A549 (cell line): ENCODE results near the gene CCDC57. TPM values are rescaled to one million over a fixed set of nuclear protein-coding genes. Genes with fewer than 3 reads are reported as not detected.

Experiments used
- ATAC-seq, 2 experiments: fragments of 200-7000 bp in 1 of 2; fragments of >200 bp in 1 of 2; cut with Nextera tagmentation in 1 of 2; cut with Tn5 transposase in 1 of 2; 3 replicates each; pipeline versions ENCODE4 v1.8.0 to v1.9.1; 2018 to 2020; ENCODE audit warnings: mild to moderate bottlenecking in 1 of 2, moderate library complexity in 1 of 2
- CTCF ChIA-PET: fragments of 300-600 bp; sonication (Branson Sonifier 250); formaldehyde crosslinking; extraction: SDS; loops from one replicate; lab custom pipeline; 2021; ENCODE audit warnings: antibody characterized with exemption, inconsistent platforms; lab: Yijun Ruan, JAX
- POLR2A ChIA-PET: fragments of 350-600 bp; formaldehyde crosslinking; extraction: SDS; loops from one replicate; lab custom pipeline; 2021; ENCODE audit warnings: antibody characterized with exemption, inconsistent platforms; lab: Yijun Ruan, JAX
- DNase-seq, 2 experiments: peaks; one replicate each; pipeline versions ENCODE4 v3.0.0 to v3.0.0-alpha.2; 2011 to 2016; ENCODE audit warnings: low read depth in 1 of 2, low spot score in 1 of 2
- FAIRE-seq: peaks from 2 replicates; lab custom pipeline; 2011; peaks lifted over from hg19 to GRCh38; lab: Jason Lieb, UNC
- H3K27ac ChIP-seq, 2 experiments: fragments of >200 bp; sonication (Bioruptor Twin); formaldehyde crosslinking; 3 replicates each; pipeline ENCODE4 v1.5.1; 2016 to 2017
- H3K4me1 ChIP-seq: fragments of >200 bp; sonication (Bioruptor Twin); formaldehyde crosslinking; 3 replicates; pipeline ENCODE4 v1.6.1; 2016
- H3K4me2 ChIP-seq: fragments of >200 bp; sonication (Bioruptor Twin); formaldehyde crosslinking; 3 replicates; pipeline ENCODE4 v1.6.1; 2016
- H3K4me3 ChIP-seq: fragments of >200 bp; sonication (Bioruptor Twin); formaldehyde crosslinking; 3 replicates; pipeline ENCODE4 v1.5.1; 2016
- H3K9me3 ChIP-seq: fragments of >200 bp; sonication (Bioruptor Twin); formaldehyde crosslinking; 3 replicates; pipeline ENCODE4 v1.6.1; 2016
- CBX2 ChIP-seq: fragments of 200-600 bp; sonication (generic); IDR thresholded peaks from 2 replicates; pipeline ENCODE4 v1.6.1; 2016; ENCODE audit warnings: low read depth, mild to moderate bottlenecking, borderline replicate concordance
- FOSL2 ChIP-seq, 2 experiments: fragments of 450-650 bp in 1 of 2; fragments of >200 bp in 1 of 2; sonication (Bioruptor Twin) in 1 of 2; formaldehyde crosslinking; IDR thresholded peaks; 2 replicates each; pipeline versions ENCODE4 v1.5.0 to v1.6.1; 2016 to 2020; ENCODE audit warnings: mild to moderate bottlenecking in 1 of 2, moderate library complexity in 1 of 2
- HOXB13 ChIP-seq: fragments of 250-450 bp; sonication (Bioruptor Pico); IDR thresholded peaks from 2 replicates; pipeline ENCODE4 v1.5.0; 2020; ENCODE audit warnings: low read depth, mild to moderate bottlenecking, moderate library complexity
- KDM1A ChIP-seq: fragments of 200-600 bp; sonication (generic); IDR thresholded peaks from 2 replicates; pipeline ENCODE4 v1.6.1; 2016; ENCODE audit warnings: low read depth, mild to moderate bottlenecking
- MYC ChIP-seq: IDR thresholded peaks from 2 replicates; pipeline ENCODE4 v1.6.1; 2012; ENCODE audit warnings: mild to moderate bottlenecking, inconsistent platforms, low read length, improper control_type of control experiment, borderline replicate concordance
- TP53 ChIP-seq: fragments of 250-450 bp; sonication (Bioruptor Pico); IDR thresholded peaks from 2 replicates; pipeline ENCODE4 v1.5.0; 2021; ENCODE audit warnings: mild to moderate bottlenecking, moderate library complexity
- WGBS: methylation state at CpG from one replicate; pipeline ENCODE4 v1.1.6; 2017; ENCODE audit errors: missing lambda C conversion rate; 5-methylcytosine and 5-hydroxymethylcytosine counted together
- polyA plus RNA-seq, 4 experiments: library from polyadenylated mRNA; depleted of rRNA in 3 of 4; stranded (reverse); fragments of >200 nt; fragmentation: RNase III in 1 of 4; extraction: RNeasy Plus Mini Kit Qiagen cat#74134 plus additional on column Dnase treatment in 1 of 4; gene quantifications; 2 replicates in 3 of 4; 3 replicates in 1 of 4; pipeline ENCODE4 v1.2.3, GENCODE V29; 2011 to 2017
- TF ChIP-seq, protein P1 (sequence below): fragments of 250-450 bp; sonication (Bioruptor Pico); IDR thresholded peaks from 2 replicates; pipeline ENCODE4 v1.5.0; 2020; ENCODE audit warnings: low read depth, mild to moderate bottlenecking, moderate library complexity
- TF ChIP-seq, protein P2 (sequence below): fragments of 200-600 bp; sonication (generic); IDR thresholded peaks from 2 replicates; pipeline ENCODE4 v1.6.1; 2016; ENCODE audit warnings: antibody characterized with exemption, mild to moderate bottlenecking, moderate library complexity
- TF ChIP-seq, protein P3 (sequence below): fragments of 450-650 bp; IDR thresholded peaks from 2 replicates; pipeline ENCODE4 v1.6.1; 2014; ENCODE audit warnings: antibody characterized with exemption

The CCDC57 gene
- polyA plus RNA-seq, 2 of the 4 experiments (the other 2 are of a cell fraction), result 18.2 to 18.5 TPM

DNA sequence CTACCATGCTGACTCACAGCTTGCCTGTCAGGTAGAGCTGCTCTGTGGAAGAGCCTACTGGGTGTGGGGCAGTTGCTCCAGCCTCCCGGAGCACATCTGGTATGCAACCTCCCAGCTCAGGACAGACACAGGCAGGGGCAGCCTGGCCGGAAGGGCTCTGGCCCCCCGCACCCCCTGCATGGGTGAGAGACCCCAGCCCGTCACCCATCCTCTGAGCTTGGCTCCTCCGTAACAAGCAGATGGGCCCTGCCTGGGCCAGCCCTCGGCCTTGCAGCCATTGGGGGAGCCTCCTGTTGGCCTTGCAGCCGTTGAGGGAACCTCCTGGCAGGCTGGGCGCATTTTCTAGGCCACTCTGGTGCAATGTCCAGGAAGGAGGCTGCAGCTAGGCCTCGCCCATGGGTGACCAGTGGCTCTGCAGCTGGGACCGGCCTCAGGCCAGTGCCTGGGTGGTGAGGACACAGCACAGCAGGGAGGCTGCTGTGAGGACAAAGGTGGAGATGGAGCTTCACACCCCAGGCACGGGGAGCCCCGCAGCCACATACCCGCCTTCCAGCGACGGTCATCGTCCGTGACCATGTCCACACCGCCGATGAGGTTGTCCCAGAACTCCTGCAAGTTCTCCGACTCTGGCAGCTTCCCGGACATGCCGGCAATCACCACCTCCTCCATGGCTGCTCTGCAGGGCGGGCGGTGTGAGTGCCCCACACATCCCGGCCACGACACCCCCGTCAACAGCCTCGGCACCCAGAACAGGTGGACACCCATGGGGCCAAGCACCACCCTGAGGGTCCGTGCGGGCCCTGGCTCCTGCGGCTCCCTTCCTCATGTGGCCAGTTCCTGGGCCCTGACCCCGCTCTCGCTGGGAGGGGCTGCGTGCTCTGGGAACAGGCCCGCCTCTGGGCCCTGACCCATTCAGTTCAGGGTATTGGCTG lies 116.6 kb downstream of the CCDC57 start:
- peak overlapping the region; percentile 97 for H3K4me2 ChIP-seq
- TF ChIP-seq FOSL2 (IDR thresholded peaks at IDR 0.05) (no peak), FOSL2 (CRISPR knock-in tag; IDR thresholded peaks at IDR 0.05) (no peak), TP53 (CRISPR knock-in tag) (peak; percentile 34; the same call in 1 of the 2 replicates), KDM1A (no peak)
- TF ChIP-seq, protein P1, sequence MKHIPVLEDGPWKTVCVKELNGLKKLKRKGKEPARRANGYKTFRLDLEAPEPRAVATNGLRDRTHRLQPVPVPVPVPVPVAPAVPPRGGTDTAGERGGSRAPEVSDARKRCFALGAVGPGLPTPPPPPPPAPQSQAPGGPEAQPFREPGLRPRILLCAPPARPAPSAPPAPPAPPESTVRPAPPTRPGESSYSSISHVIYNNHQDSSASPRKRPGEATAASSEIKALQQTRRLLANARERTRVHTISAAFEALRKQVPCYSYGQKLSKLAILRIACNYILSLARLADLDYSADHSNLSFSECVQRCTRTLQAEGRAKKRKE (CRISPR knock-in tag), result no peak
- TF ChIP-seq, all 56 proteins: peak for 1
- no peak for DNase-seq
- Histone ChIP-seq H3K27ac (peak overlapping the region; percentile 95 to 96), H3K9me3 (no peaks in the 10 kb centered on the region), H3K4me1 (peaks cover 36% of the 10 kb centered on the region), H3K4me3 (peak overlapping the region; percentile 91)
- no peak for FAIRE-seq
- ATAC-seq, result no peak
- POLR2A ChIA-PET, result no interaction called here
- 89% methylated on average over 31 of the region's 35 CpGs for WGBS
- CTCF ChIA-PET, result interaction anchor here (0.7 to 3.1 kb wide), 9 partner anchors 9 to 136 kb away, joined by 3 to 17 read pairs (median 5); partner anchors contain the start of gene DCXR

DNA sequence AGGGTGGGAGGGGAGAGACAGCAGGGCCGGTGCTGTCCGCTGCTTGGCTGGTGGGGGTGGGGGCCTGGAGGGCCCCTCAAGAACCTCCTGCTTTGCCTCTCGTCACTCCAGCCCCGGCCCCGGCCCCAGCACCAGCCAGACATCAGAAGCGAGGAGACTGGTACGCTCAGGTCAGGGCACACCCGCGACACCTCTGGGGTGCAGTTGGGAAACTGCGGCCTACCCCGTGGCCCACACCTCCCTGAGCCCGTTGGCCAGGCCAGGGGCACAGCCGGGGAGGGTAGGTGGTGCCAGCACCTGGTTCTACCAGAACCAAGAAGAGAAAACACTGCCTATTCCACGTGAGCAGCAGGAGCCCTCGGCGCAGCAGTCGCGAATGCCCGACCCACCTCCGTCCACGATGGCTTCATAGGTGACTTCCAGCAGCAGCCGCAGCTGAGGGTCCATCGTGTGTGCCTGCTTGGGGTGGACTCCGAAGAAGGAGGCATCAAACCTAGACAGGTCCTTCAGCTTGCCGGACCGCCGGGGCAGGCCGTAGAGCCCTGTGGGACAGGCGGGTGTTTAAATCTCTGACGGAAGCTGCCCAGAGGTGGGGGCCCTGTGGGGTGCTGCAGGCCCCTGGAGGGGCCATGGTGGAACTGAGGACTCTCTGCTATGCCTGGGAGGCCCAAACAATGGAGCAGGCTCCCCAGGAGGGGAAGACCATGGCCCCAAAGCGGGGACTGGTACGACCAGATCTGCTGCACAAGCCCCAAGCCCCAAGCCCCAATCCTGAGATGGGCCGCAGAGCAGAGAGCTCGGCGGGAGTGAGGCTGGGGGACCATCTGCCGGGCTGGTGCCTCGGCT lies 117.5 kb downstream of the CCDC57 start:
- H3K4me1 ChIP-seq, result peaks cover 30% of the 10 kb centered on the region
- FAIRE-seq, result no peak
- H3K9me3 ChIP-seq, result no peaks in the 10 kb centered on the region
- H3K4me3 ChIP-seq, result no peak overlapping the region; the same call in 2 of the 3 replicates
- peak overlapping the region; percentile 97 for H3K4me2 ChIP-seq
- CTCF ChIA-PET, result interaction anchor here (1.2 to 3.1 kb wide), 5 partner anchors 9 to 136 kb away, joined by 3 to 17 read pairs (median 6); no protein-coding TSS in a partner anchor
- DNase-seq, result no peak
- 92% methylated on average over 34 of the region's 37 CpGs for WGBS
- peak overlapping the region in 1 of 2 experiments; percentile 96; a peak in 2 of 6 replicates for H3K27ac ChIP-seq
- TF ChIP-seq, protein P2, sequence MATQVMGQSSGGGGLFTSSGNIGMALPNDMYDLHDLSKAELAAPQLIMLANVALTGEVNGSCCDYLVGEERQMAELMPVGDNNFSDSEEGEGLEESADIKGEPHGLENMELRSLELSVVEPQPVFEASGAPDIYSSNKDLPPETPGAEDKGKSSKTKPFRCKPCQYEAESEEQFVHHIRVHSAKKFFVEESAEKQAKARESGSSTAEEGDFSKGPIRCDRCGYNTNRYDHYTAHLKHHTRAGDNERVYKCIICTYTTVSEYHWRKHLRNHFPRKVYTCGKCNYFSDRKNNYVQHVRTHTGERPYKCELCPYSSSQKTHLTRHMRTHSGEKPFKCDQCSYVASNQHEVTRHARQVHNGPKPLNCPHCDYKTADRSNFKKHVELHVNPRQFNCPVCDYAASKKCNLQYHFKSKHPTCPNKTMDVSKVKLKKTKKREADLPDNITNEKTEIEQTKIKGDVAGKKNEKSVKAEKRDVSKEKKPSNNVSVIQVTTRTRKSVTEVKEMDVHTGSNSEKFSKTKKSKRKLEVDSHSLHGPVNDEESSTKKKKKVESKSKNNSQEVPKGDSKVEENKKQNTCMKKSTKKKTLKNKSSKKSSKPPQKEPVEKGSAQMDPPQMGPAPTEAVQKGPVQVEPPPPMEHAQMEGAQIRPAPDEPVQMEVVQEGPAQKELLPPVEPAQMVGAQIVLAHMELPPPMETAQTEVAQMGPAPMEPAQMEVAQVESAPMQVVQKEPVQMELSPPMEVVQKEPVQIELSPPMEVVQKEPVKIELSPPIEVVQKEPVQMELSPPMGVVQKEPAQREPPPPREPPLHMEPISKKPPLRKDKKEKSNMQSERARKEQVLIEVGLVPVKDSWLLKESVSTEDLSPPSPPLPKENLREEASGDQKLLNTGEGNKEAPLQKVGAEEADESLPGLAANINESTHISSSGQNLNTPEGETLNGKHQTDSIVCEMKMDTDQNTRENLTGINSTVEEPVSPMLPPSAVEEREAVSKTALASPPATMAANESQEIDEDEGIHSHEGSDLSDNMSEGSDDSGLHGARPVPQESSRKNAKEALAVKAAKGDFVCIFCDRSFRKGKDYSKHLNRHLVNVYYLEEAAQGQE, result no peak
- POLR2A ChIA-PET, result no interaction called here
- no peak for ATAC-seq

DNA sequence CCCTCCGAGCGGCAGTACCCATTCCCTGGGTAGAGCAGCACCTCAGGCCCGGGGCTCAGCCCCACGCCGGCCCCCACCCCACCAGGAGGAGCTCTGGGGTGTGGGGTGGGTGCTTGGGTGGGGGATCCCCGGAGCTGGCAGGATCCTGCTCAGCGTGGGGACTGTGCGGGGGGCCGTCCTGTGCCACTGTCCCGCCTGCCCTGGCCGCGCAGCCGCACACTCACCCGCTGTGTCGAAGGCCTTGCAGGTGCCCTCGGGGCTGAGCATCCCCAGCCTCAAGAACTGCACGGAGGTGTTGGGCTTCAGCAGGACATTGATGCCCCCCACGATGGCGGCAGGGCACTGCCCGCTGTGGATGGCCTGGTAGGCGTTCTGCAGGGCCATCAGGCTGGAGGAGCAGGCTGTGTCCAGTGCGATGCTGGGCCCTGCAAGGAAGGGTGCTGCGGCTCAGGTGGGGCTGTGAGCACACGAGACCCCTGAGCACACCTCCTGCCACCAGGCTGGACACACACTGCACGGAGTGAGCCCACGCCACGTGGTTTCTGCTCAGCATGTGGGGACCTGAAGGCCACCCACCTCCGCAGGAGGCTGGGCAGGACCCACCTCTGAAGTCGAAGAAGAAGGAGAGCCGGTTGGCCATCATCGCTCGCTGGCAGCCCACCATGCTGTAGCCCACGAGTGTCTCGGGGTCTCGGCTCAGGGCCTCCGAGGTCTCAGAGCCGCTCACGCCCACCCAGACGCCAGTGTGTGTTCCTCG lies 119.5 kb downstream of the CCDC57 start:
- Histone ChIP-seq H3K27ac (no peak overlapping the region), H3K9me3 (no peaks in the 10 kb centered on the region), H3K4me3 (no peak overlapping the region), H3K4me1 (peaks cover 18% of the 10 kb centered on the region), H3K4me2 (no peak overlapping the region)
- no peak for ATAC-seq
- no peak for DNase-seq
- 94% methylated on average over 31 of the region's 40 CpGs for WGBS
- POLR2A ChIA-PET, result interaction anchor here (0.7 kb wide), 1 partner anchor 11 kb away, joined by 7 read pairs; no protein-coding TSS in a partner anchor
- FAIRE-seq, result no peak
- TF ChIP-seq MYC, result no peak
- TF ChIP-seq, protein P3, sequence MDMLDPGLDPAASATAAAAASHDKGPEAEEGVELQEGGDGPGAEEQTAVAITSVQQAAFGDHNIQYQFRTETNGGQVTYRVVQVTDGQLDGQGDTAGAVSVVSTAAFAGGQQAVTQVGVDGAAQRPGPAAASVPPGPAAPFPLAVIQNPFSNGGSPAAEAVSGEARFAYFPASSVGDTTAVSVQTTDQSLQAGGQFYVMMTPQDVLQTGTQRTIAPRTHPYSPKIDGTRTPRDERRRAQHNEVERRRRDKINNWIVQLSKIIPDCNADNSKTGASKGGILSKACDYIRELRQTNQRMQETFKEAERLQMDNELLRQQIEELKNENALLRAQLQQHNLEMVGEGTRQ, result no peak
- no peak for TF ChIP-seq CBX2
- TF ChIP-seq HOXB13 (CRISPR knock-in tag), result no peak
- CTCF ChIA-PET, result interaction anchor here (0.8 to 1.5 kb wide), 3 partner anchors 16 to 134 kb away, joined by 3 to 5 read pairs (median 4); no protein-coding TSS in a partner anchor
